HL-60/S4 treated with phorbol 12-myristate 13-acetate at 8.2 ng/mL for 4 days and 3 days (cell line): ENCODE data around the gene SLC25A21.
"Not testable (repeated sequence)": the region's sequence is repeated elsewhere in the genome, so short reads cannot be mapped to it uniquely, and the experiment has no call there.

Experiments used
- in situ Hi-C: fragments of 300-500 bp; cut with MboI; formaldehyde crosslinking; loops from 2 replicates; pipeline ENCODE4 v1.15.0; 2022; ENCODE audit warnings: low sequenced_read_pairs

Gene SLC25A21

GRCh38 chr14:36997843-36998242 lies 174.6 kb downstream of the SLC25A21 start:
- in situ Hi-C loops: no loop called here

GRCh38 chr14:36996857-36997590 lies 175.4 kb downstream of the SLC25A21 start:
- in situ Hi-C loops: no loop called here

- in situ Hi-C loops: no loop called here
Measured at GRCh38 chr14:36996133-36996856, 176.1 kb downstream of the SLC25A21 start.

GRCh38 chr14:36989806-36990205 lies 182.6 kb downstream of the SLC25A21 start:
- in situ Hi-C loops: no loop called here

- in situ Hi-C loops: no loop called here
Measured at GRCh38 chr14:36988989-36989388, 183.4 kb downstream of the SLC25A21 start.

- in situ Hi-C loops: no loop called here
Measured at GRCh38 chr14:36988568-36988967, 183.8 kb downstream of the SLC25A21 start.

GRCh38 chr14:36986407-36986806 lies 186.0 kb downstream of the SLC25A21 start:
- in situ Hi-C loops: no loop called here

- in situ Hi-C loops: no loop called here
Measured at GRCh38 chr14:36981832-36982529, 190.4 kb downstream of the SLC25A21 start.

- in situ Hi-C loops: not testable (repeated sequence)
Measured at GRCh38 chr14:36980413-36980812, 192.0 kb downstream of the SLC25A21 start.

GRCh38 chr14:36979863-36980262 lies 192.5 kb downstream of the SLC25A21 start:
- in situ Hi-C loops: no loop called here

- in situ Hi-C loops: no loop called here
Measured at GRCh38 chr14:36976571-36977023, 195.8 kb downstream of the SLC25A21 start.

- in situ Hi-C loops: no loop called here
Measured at GRCh38 chr14:36975834-36976233, 196.6 kb downstream of the SLC25A21 start.

- in situ Hi-C loops: no loop called here
Measured at GRCh38 chr14:36974985-36975384, 197.4 kb downstream of the SLC25A21 start.

- in situ Hi-C loops: no loop called here
Measured at GRCh38 chr14:36973806-36974442, 198.5 kb downstream of the SLC25A21 start.

GRCh38 chr14:36971263-36971855 lies 201.0 kb downstream of the SLC25A21 start:
- in situ Hi-C loops: no loop called here

- in situ Hi-C loops: no loop called here
Measured at GRCh38 chr14:36967892-36968555, 204.4 kb downstream of the SLC25A21 start.

- in situ Hi-C loops: no loop called here
Measured at GRCh38 chr14:36955967-36956366, 216.4 kb downstream of the SLC25A21 start.

- in situ Hi-C loops: no loop called here
Measured at GRCh38 chr14:36955376-36955775, 217.0 kb downstream of the SLC25A21 start.

GRCh38 chr14:36952689-36953088 lies 219.7 kb downstream of the SLC25A21 start:
- in situ Hi-C loops: no loop called here

GRCh38 chr14:36951380-36951911 lies 221.0 kb downstream of the SLC25A21 start:
- in situ Hi-C loops: no loop called here
